HG02981 (cell line): ENCODE results near the gene ZBTB49.

ENCODE experiments used
- ATAC-seq: cut with Tn5 transposase; IDR thresholded peaks from one replicate; pipeline ENCODE4 v1.9.1; 2021; ENCODE audit warnings: mild to moderate bottlenecking, moderate library complexity; ENCODE audit not compliant: unreplicated experiment

The ZBTB49 gene

GRCh38 chr4:4281787-4282186, 8.3 kb upstream of the ZBTB49 start:
- ATAC-seq: no peak

- ATAC-seq: no peak
These were observed 5.0 kb upstream of the ZBTB49 start for GRCh38 chr4:4284827-4285618.

- no peak for ATAC-seq
These were observed 2.0 kb upstream of the ZBTB49 start for GRCh38 chr4:4288098-4288497.

GRCh38 chr4:4289055-4289454, 996 bp upstream of the ZBTB49 start:
- ATAC-seq: no peak

GRCh38 chr4:4289597-4289940, 482 bp upstream of the ZBTB49 start:
- ATAC-seq: peak; percentile 13

GRCh38 chr4:4293279-4293678, 3.2 kb downstream of the ZBTB49 start:
- no peak for ATAC-seq

GRCh38 chr4:4296283-4296846, 6.3 kb downstream of the ZBTB49 start:
- no peak for ATAC-seq

GRCh38 chr4:4299006-4299405, 9.0 kb downstream of the ZBTB49 start:
- ATAC-seq: no peak

- no peak for ATAC-seq
These were observed 11.9 kb downstream of the ZBTB49 start for GRCh38 chr4:4302001-4302400.

GRCh38 chr4:4302416-4302815, 12.4 kb downstream of the ZBTB49 start:
- ATAC-seq: no peak

GRCh38 chr4:4306920-4307319, 16.9 kb downstream of the ZBTB49 start:
- ATAC-seq: no peak

GRCh38 chr4:4308800-4309441, 18.9 kb downstream of the ZBTB49 start:
- no peak for ATAC-seq

- ATAC-seq: no peak
These were observed 21.1 kb downstream of the ZBTB49 start for GRCh38 chr4:4311193-4311592.

GRCh38 chr4:4315461-4316149, 25.6 kb downstream of the ZBTB49 start:
- ATAC-seq: no peak

- no peak for ATAC-seq
These were observed 26.1 kb downstream of the ZBTB49 start for GRCh38 chr4:4316150-4316495.

- ATAC-seq: no peak
These were observed 27.6 kb downstream of the ZBTB49 start for GRCh38 chr4:4317496-4318232.

- ATAC-seq: no peak
These were observed 30.5 kb downstream of the ZBTB49 start for GRCh38 chr4:4320528-4320927.

- ATAC-seq: no peak
These were observed 31.1 kb downstream of the ZBTB49 start for GRCh38 chr4:4320951-4321714.

GRCh38 chr4:4321951-4322688, 32.1 kb downstream of the ZBTB49 start:
- ATAC-seq: no peak
